ENCODE measurements around the gene SPOPL. TPM values are rescaled to one million over a fixed set of nuclear protein-coding genes. Genes with fewer than 3 reads are reported as not detected.

The SPOPL gene
- total and polyA plus RNA-seq, 2 donors (not counting 1 experiment from before 2014, with no cell fraction given), result 11.5 to 15.2 TPM

- H3K9ac ChIP-seq (ENCODE audit: insufficient read depth, low read length), result no peak overlapping the region
- no peak for DNase-seq (ENCODE audit: low read depth in 2 of 2)
- H3K27me3 ChIP-seq (ENCODE audit: control insufficient read depth, insufficient read depth, low read length), result no peaks in the 10 kb centered on the region
- no peaks in the 10 kb centered on the region for H4K20me1 ChIP-seq (ENCODE audit: control insufficient read depth, extremely low read depth, insufficient read depth, low read length)
- TF ChIP-seq CTCF (conservative IDR thresholded peaks at IDR 0.05 in 1 of 2, IDR thresholded peaks at IDR 0.05 in 1 of 2; ENCODE audit: low read depth in 1 of 2, low read length in 2 of 2) (no peak), EZH2 (IDR thresholded peaks at IDR 0.05; ENCODE audit: low read length, missing control alignments) (no peak)
- no peaks in the 10 kb centered on the region for H3K9me3 ChIP-seq (ENCODE audit: control insufficient read depth, insufficient read depth, low read depth, low read length)
- no peaks in the 10 kb centered on the region for H3K36me3 ChIP-seq (ENCODE audit: control insufficient read depth, insufficient read depth, low read length)
- H3K4me1 ChIP-seq (ENCODE audit: control insufficient read depth, extremely low read depth, insufficient read depth, low read length), result no peaks in the 10 kb centered on the region
- no peaks in the 10 kb centered on the region for H3K79me2 ChIP-seq (ENCODE audit: control insufficient read depth, insufficient read depth, low read length)
- no peak overlapping the region for H2AFZ ChIP-seq (ENCODE audit: low read length)
- no peak overlapping the region for H3K4me3 ChIP-seq (replicated peaks in 1 of 4; ENCODE audit: control extremely low read depth in 1 of 4, insufficient read depth in 1 of 4, low read depth in 3 of 4, low read length in 4 of 4)
- H3K4me2 ChIP-seq (ENCODE audit: extremely low read depth, insufficient read depth, low read length), result no peak overlapping the region
- no peak overlapping the region for H3K27ac ChIP-seq (ENCODE audit: insufficient read depth, low read length)
These were observed 119.6 kb downstream of the SPOPL start for GRCh38 chr2:138621139-138621538.

GRCh38 chr2:138622613-138623012 lies 121.0 kb downstream of the SPOPL start:
- TF ChIP-seq CTCF (conservative IDR thresholded peaks at IDR 0.05 in 1 of 2, IDR thresholded peaks at IDR 0.05 in 1 of 2; ENCODE audit: low read depth in 1 of 2, low read length in 2 of 2) (no peak), EZH2 (IDR thresholded peaks at IDR 0.05; ENCODE audit: low read length, missing control alignments) (no peak)
- Histone ChIP-seq H3K27ac (ENCODE audit: insufficient read depth, low read length) (no peak overlapping the region), H3K4me2 (ENCODE audit: extremely low read depth, insufficient read depth, low read length) (no peak overlapping the region)

More at GRCh38 chr2:138622613-138623012, 121.0 kb downstream of the SPOPL start:
- no peak overlapping the region for H2AFZ ChIP-seq (ENCODE audit: low read length)
- H3K9ac ChIP-seq (ENCODE audit: insufficient read depth, low read length), result no peak overlapping the region
- no peaks in the 10 kb centered on the region for H3K79me2 ChIP-seq (ENCODE audit: control insufficient read depth, insufficient read depth, low read length)
- no peaks in the 10 kb centered on the region for H4K20me1 ChIP-seq (ENCODE audit: control insufficient read depth, extremely low read depth, insufficient read depth, low read length)
- H3K4me3 ChIP-seq (replicated peaks in 1 of 4; ENCODE audit: control extremely low read depth in 1 of 4, insufficient read depth in 1 of 4, low read depth in 3 of 4, low read length in 4 of 4), result no peak overlapping the region
- no peak for DNase-seq (ENCODE audit: low read depth in 2 of 2)
- H3K27me3 ChIP-seq (ENCODE audit: control insufficient read depth, insufficient read depth, low read length), result peaks cover 2% of the 10 kb centered on the region
- H3K9me3 ChIP-seq (ENCODE audit: control insufficient read depth, insufficient read depth, low read depth, low read length), result no peaks in the 10 kb centered on the region
- H3K36me3 ChIP-seq (ENCODE audit: control insufficient read depth, insufficient read depth, low read length), result no peaks in the 10 kb centered on the region
- H3K4me1 ChIP-seq (ENCODE audit: control insufficient read depth, extremely low read depth, insufficient read depth, low read length), result no peaks in the 10 kb centered on the region

Measured in fibroblast of lung (primary cell).